HEK293 (cell line): Measurements from ENCODE around the gene PRKAG3.

Experiments used
- CTCF ChIA-PET: fragments of 350-600 bp; formaldehyde crosslinking; extraction: SDS; loops from one replicate; lab custom pipeline; 2021; ENCODE audit warnings: antibody characterized with exemption; lab: Yijun Ruan, JAX
- POLR2A ChIA-PET: fragments of 300-600 bp; formaldehyde crosslinking; extraction: SDS; loops from one replicate; lab custom pipeline; 2020; ENCODE audit warnings: antibody characterized with exemption, inconsistent platforms; lab: Yijun Ruan, JAX
- H3K27ac ChIP-seq: fragments of 200-500 bp; sonication (Bioruptor generic); 2 replicates; pipeline ENCODE4 v1.5.1; 2014; ENCODE audit warnings: low read depth, low read length, control low read depth, inconsistent platforms; ENCODE audit errors: extremely low read depth
- H3K36me3 ChIP-seq, 2 experiments: fragments of 200-500 bp in 1 of 2; sonication (Bioruptor generic) in 1 of 2; 1 replicate in 1 of 2; 2 replicates in 1 of 2; pipeline ENCODE4 v1.5.1; 2014 to 2017; ENCODE audit warnings: inconsistent platforms in 2 of 2, low read length in 2 of 2; ENCODE audit not compliant: control insufficient read depth in 2 of 2, insufficient read depth in 1 of 2
- H3K4me1 ChIP-seq: fragments of 200-500 bp; sonication (Bioruptor generic); 2 replicates; pipeline ENCODE4 v1.5.1; 2014; ENCODE audit warnings: mild to moderate bottlenecking, low read length, inconsistent platforms; ENCODE audit not compliant: control insufficient read depth, insufficient read depth
- H3K4me3 ChIP-seq: 2 replicates; pipeline ENCODE4 v1.5.1; 2011; ENCODE audit warnings: low read depth, mild to moderate bottlenecking, control low read depth, low read length, moderate library complexity
- H3K9me3 ChIP-seq: fragments of 200-500 bp; sonication (Bioruptor generic); 2 replicates; pipeline ENCODE4 v1.5.1; 2014; ENCODE audit warnings: low read depth, low read length, inconsistent platforms; ENCODE audit not compliant: control insufficient read depth, insufficient read depth
- GFI1B ChIP-seq: fragments of 450-650 bp; formaldehyde crosslinking; IDR thresholded peaks from 2 replicates; pipeline ENCODE4 v1.5.1; 2016; ENCODE audit warnings: missing biosample characterization, missing genetic modification characterization
- GLIS2 ChIP-seq: fragments of 450-650 bp; formaldehyde crosslinking; IDR thresholded peaks from 2 replicates; pipeline ENCODE4 v1.5.1; 2016; ENCODE audit warnings: missing biosample characterization, missing genetic modification characterization
- HOXA7 ChIP-seq: sonication (generic); formaldehyde crosslinking; IDR thresholded peaks from 2 replicates; pipeline ENCODE4 v1.8.1; 2022; ENCODE audit warnings: missing genetic modification reagents, borderline replicate concordance
- KLF1 ChIP-seq: fragments of 450-650 bp; formaldehyde crosslinking; IDR thresholded peaks from 2 replicates; pipeline ENCODE4 v1.5.1; 2016; ENCODE audit warnings: missing biosample characterization, missing genetic modification characterization
- KLF9 ChIP-seq: fragments of 450-650 bp; formaldehyde crosslinking; IDR thresholded peaks from 2 replicates; pipeline ENCODE4 v1.5.1; 2016; ENCODE audit warnings: missing biosample characterization, missing genetic modification characterization, low read depth
- PRDM10 ChIP-seq: fragments of 450-650 bp; formaldehyde crosslinking; IDR thresholded peaks from 2 replicates; pipeline ENCODE4 v1.5.1; 2016; ENCODE audit warnings: missing biosample characterization, missing genetic modification characterization
- PRDM2 ChIP-seq: fragments of 450-650 bp; formaldehyde crosslinking; IDR thresholded peaks from 2 replicates; pipeline ENCODE4 v1.5.1; 2016; ENCODE audit warnings: missing biosample characterization, missing genetic modification characterization, borderline replicate concordance
- SETDB1 ChIP-seq: IDR thresholded peaks from one replicate; pipeline ENCODE4 v1.6.1; 2017; ENCODE audit warnings: mild to moderate bottlenecking, low read length, moderate library complexity, mixed read lengths; ENCODE audit not compliant: insufficient read length
- TSHZ1 ChIP-seq: fragments of 450-650 bp; formaldehyde crosslinking; IDR thresholded peaks from 2 replicates; pipeline ENCODE4 v1.5.1; 2016; ENCODE audit warnings: missing biosample characterization, missing genetic modification characterization, borderline replicate concordance
- ZBTB20 ChIP-seq: fragments of 450-650 bp; formaldehyde crosslinking; IDR thresholded peaks from 2 replicates; pipeline ENCODE4 v1.5.1; 2016; ENCODE audit warnings: missing biosample characterization, missing genetic modification characterization
- ZNF157 ChIP-seq: fragments of 450-650 bp; formaldehyde crosslinking; IDR thresholded peaks from 2 replicates; pipeline ENCODE4 v1.5.1; 2016; ENCODE audit warnings: missing biosample characterization, missing genetic modification characterization
- ZNF184 ChIP-seq: fragments of 450-650 bp; IDR thresholded peaks from 2 replicates; pipeline ENCODE4 v1.5.1; 2018; ENCODE audit warnings: missing biosample characterization, mild to moderate bottlenecking, missing genetic modification characterization
- ZNF274 ChIP-seq, 2 experiments: fragments of 200-500 bp in 1 of 2; fragments of 450-650 bp in 1 of 2; sonication (Bioruptor generic) in 1 of 2; formaldehyde crosslinking in 1 of 2; IDR thresholded peaks; 2 replicates each; pipeline versions ENCODE4 v1.5.1 to v1.6.1; 2014 to 2016; ENCODE audit warnings: borderline replicate concordance in 1 of 2, inconsistent platforms in 1 of 2, low read length in 1 of 2, missing biosample characterization in 1 of 2, missing genetic modification characterization in 1 of 2
- ZNF335 ChIP-seq: fragments of 450-650 bp; formaldehyde crosslinking; conservative IDR thresholded peaks from 2 replicates; pipeline ENCODE4 v1.5.1; 2016; ENCODE audit warnings: missing biosample characterization, missing genetic modification characterization
- ZNF521 ChIP-seq: fragments of 450-650 bp; formaldehyde crosslinking; IDR thresholded peaks from 2 replicates; pipeline ENCODE4 v1.5.1; 2017; ENCODE audit warnings: missing biosample characterization, mild to moderate bottlenecking, missing genetic modification characterization
- ZNF580 ChIP-seq: fragments of 450-650 bp; formaldehyde crosslinking; IDR thresholded peaks from 2 replicates; pipeline ENCODE4 v1.5.1; 2016; ENCODE audit warnings: missing biosample characterization, missing genetic modification characterization
- ZNF660 ChIP-seq: fragments of 450-650 bp; IDR thresholded peaks from 2 replicates; pipeline ENCODE4 v1.5.1; 2018; ENCODE audit warnings: missing biosample characterization, mild to moderate bottlenecking, missing genetic modification characterization
- ZNF777 ChIP-seq: fragments of 450-650 bp; formaldehyde crosslinking; IDR thresholded peaks from 2 replicates; pipeline ENCODE4 v1.5.1; 2017; ENCODE audit warnings: missing biosample characterization, missing genetic modification characterization, borderline replicate concordance
- ZSCAN16 ChIP-seq: fragments of 450-650 bp; formaldehyde crosslinking; IDR thresholded peaks from 2 replicates; pipeline ENCODE4 v1.5.1; 2016; ENCODE audit warnings: missing biosample characterization, missing genetic modification characterization

The PRKAG3 gene

GRCh38 chr2:218859988-218860831, 28.6 kb upstream of the PRKAG3 start (continued):
- TF ChIP-seq GLIS2 = peak; percentile 31
- TF ChIP-seq PRDM10 (tag by site-specific recombination) = peak; percentile 75
- peak; percentile 55; the same call in 1 of the 2 replicates for TF ChIP-seq ZBTB20 (tag by site-specific recombination)
- TF ChIP-seq ZNF777 (tag by site-specific recombination) = peak; percentile 77; the same call in 1 of the 2 replicates
- TF ChIP-seq KLF1 (tag by site-specific recombination) = 0 out of 2 replicates have a peak, but pooled peaks have one; percentile 28
- no peak for TF ChIP-seq SETDB1
- TF ChIP-seq ZNF335 (tag by site-specific recombination) = peak; percentile 87
- TF ChIP-seq ZNF157 (tag by site-specific recombination) = no peak

GRCh38 chr2:218859556-218859987, 28.0 kb upstream of the PRKAG3 start, which contains the start of gene WNT6:
WNT6 (plus strand) TSS chr2:218859805; CDS start chr2:218860038, 233 bp downstream.
- Histone ChIP-seq H3K4me1 (peaks cover 16% of the 10 kb centered on the region), H3K36me3 (no peaks in the 10 kb centered on the region), H3K4me3 (peak within 1 kb of the TSS; percentile 40), H3K27ac (peak within 1 kb of the TSS; percentile 47; the same call in 1 of the 2 replicates), H3K9me3 (no peaks in the 10 kb centered on the region)
- ChIA-PET POLR2A (interaction anchor here (0.5 to 0.6 kb wide), 2 partner anchors 39 to 257 kb away, joined by 3 to 5 read pairs; no protein-coding TSS in a partner anchor), CTCF (interaction anchor here (1.1 to 10.4 kb wide), 6 partner anchors 10 to 121 kb away, joined by 3 to 115 read pairs (median 10); no protein-coding TSS in a partner anchor)
- no peak for TF ChIP-seq TSHZ1 (tag by site-specific recombination)
- TF ChIP-seq PRDM2 = no peak
- TF ChIP-seq ZNF521 (tag by site-specific recombination) = no peak
- no peak for TF ChIP-seq KLF9 (tag by site-specific recombination)
- no peak for TF ChIP-seq ZNF660 (tag by site-specific recombination)
- no peak for TF ChIP-seq HOXA7
- no peak for TF ChIP-seq ZNF274 (IDR thresholded peaks at IDR 0.05; ENCODE audit: low read length)
- no peak for TF ChIP-seq ZNF274 (tag by site-specific recombination; IDR thresholded peaks at IDR 0.05; ENCODE audit: borderline replicate concordance)
- no peak for TF ChIP-seq GFI1B (tag by site-specific recombination)
- TF ChIP-seq ZNF184 (tag by site-specific recombination) = no peak
- no peak for TF ChIP-seq ZNF580 (tag by site-specific recombination)
- TF ChIP-seq ZSCAN16 (tag by site-specific recombination) = no peak
